22Rv1 (cell line): ENCODE measurements around the gene ST13.

Experiments used
- CTCF ChIP-seq: fragments of 450-650 bp; IDR thresholded peaks from 2 replicates; pipeline ENCODE4 v1.5.1; 2017; ENCODE audit warnings: mild to moderate bottlenecking
- ZFX ChIP-seq: fragments of 450-650 bp; IDR thresholded peaks from 2 replicates; pipeline ENCODE4 v1.6.1; 2017; ENCODE audit warnings: antibody characterized with exemption, borderline replicate concordance

GRCh38 chr22:40853961-40854360, 2.5 kb downstream of the ST13 start:
- TF ChIP-seq CTCF = no peak
- no peak for TF ChIP-seq ZFX
